NCI-H774 (cell line): Measurements from ENCODE around the gene SLC35B2.
"Not testable (repeated sequence)": the region's sequence is repeated elsewhere in the genome, so short reads cannot be mapped to it uniquely, and the experiment has no call there.

ENCODE experiments used
- DNase-seq: peaks from one replicate; lab custom pipeline; 2025; lab: John Stamatoyannopoulos, UW

The SLC35B2 gene

DNA sequence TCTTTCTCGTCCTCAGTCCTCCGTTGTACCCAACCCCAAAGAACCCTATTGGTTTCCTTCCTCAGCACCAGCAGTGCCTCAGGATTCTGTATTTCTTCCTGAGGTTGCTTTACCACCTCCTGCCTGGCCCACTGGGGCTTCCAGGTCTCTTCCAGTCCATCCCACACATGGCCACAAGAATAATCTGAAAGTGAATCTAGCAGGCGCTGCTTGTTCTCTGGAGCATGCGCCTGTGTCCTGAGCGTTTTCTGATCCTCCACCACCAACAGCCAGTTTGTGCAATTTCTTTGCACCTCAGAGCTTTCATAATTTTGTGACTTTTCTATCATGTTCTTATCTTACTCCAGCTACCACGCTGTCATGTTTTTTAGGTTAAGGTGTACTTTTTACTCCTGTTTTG lies 22.1 kb downstream of the SLC35B2 start:
- no peak for DNase-seq

DNA sequence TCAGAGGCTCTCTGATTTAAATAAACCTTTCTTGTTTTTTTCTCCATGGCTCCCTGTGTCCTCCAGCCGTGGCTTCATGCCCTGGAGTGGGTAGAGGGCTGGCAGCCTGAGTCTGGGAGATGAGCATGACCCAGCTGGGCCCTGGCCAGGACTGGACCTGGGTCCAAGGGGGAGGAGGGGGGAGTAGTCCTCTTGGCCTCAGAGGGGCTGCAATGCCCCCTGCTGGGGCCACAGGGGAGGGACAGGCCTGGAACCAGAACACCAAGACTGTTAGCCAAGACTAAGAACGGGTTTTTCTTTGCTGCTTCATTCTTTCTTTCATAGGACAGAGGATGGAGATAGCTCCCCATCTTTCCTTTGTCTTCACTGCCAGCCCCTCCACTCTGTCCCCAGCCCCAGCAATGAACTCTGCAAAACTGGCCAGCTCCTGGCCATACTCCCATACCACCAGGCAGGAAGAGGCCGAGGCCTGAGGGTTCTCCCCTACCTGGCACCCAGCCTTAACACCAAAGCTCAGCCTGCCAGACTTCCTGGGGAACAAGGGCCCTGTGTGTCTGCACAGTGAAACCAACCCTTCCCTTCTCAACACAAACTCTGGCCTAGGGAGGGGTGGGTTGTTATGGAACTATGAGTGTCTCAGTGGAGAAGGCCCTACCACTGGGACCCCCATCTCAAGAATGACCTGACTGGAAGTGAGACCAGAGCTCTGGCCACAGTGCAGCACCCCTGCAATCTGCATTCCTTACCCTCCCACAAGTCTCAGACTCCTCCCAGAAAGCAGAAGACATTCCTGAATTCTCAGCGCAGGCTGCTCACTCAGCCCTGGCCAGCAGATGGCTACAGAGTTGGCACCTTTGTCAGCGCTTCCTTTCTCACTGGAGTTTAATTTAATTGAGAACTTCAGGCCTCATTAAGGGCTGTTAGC lies 23.0 kb downstream of the SLC35B2 start:
- no peak for DNase-seq

DNA sequence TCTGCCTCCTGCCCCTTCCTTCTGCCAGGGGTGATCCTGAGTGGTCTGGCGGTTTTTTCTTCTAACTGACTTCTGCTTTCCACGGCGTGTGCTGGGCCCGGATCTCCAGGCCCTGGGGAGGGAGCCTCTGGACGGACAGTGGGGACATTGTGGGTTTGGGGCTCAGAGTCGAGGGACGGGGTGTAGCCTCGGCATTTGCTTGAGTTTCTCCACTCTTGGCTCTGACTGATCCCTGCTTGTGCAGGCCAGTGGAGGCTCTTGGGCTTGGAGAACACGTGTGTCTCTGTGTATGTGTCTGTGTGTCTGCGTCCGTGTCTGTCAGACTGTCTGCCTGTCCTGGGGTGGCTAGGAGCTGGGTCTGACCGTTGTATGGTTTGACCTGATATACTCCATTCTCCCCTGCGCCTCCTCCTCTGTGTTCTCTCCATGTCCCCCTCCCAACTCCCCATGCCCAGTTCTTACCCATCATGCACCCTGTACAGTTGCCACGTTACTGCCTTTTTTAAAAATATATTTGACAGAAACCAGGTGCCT lies 23.7 kb downstream of the SLC35B2 start:
- no peak for DNase-seq

DNA sequence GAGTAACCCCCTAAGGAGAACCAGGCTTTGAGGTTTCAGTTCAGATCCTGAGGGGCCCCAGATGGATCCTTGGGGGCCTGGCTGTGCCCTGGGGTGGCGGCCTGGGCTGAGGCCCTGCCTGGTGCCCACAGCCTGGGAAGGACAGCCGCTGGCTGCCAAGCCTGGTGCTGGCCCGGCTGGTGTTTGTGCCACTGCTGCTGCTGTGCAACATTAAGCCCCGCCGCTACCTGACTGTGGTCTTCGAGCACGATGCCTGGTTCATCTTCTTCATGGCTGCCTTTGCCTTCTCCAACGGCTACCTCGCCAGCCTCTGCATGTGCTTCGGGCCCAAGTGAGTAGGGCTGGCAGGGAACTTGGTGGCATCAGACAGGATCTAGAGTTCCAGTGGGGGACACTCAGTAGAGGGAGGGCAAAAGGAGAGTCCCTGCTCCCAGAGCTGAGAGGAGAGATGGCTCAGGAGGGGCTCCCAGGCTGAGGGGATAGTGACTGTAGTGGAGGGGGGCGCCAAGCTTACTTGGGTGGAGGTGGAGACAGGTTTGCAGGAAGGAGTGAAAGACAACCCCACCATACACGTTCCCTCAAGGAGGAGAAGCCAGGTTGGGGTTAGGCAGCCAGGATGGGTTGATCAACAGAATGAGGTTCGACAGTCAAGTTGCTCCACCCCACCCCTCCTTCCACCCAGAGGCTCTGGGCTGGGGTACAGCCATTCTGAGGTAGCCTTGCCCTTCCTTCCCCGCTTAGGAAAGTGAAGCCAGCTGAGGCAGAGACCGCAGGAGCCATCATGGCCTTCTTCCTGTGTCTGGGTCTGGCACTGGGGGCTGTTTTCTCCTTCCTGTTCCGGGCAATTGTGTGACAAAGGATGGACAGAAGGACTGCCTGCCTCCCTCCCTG lies 24.4 kb downstream of the SLC35B2 start:
- no peak for DNase-seq

DNA sequence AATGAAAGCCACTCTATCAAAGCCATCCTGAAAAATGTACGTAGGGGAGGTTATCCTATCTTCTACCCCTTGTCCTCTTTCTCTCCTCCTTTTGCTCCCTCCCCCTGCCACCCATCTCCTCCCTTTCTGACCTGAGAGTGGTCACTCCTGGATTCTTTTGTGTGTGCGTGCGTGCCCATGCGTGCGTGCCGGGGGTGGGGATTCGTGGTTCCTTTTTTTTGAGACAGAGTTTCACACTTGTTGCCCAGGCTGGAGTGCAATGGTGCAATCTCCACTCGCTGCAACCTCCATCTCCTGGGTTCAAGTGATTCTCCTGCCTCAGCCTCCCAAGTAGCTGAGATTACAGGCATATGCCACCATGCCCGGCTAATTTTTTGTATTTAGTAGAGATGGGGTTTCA lies 25.9 kb downstream of the SLC35B2 start:
- DNase-seq, result not testable (repeated sequence)

DNA sequence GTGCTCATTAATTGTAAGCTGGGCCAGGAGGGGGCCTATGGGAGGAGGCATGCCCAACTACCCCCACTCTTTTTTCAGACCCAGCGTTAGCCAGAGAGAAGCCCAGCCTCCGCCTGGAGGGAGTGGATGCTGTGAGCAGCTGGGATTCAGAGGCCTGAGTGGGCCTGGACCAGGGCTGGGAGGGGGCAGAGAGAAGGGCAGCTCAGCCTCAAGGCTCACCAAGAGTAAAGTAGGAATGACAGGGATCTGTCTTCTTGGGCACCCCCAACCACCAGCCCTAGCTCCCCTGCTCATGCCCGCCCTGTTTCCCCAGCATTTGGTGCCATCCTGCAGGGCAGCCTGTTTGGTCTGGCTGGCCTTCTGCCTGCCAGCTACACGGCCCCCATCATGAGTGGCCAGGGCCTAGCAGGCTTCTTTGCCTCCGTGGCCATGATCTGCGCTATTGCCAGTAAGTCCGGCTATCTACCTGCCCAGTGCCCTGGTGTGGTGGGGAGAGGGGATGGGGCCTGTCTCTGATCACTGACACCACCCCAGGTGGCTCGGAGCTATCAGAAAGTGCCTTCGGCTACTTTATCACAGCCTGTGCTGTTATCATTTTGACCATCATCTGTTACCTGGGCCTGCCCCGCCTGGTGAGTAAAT lies 27.2 kb downstream of the SLC35B2 start:
- DNase-seq, result no peak

DNA sequence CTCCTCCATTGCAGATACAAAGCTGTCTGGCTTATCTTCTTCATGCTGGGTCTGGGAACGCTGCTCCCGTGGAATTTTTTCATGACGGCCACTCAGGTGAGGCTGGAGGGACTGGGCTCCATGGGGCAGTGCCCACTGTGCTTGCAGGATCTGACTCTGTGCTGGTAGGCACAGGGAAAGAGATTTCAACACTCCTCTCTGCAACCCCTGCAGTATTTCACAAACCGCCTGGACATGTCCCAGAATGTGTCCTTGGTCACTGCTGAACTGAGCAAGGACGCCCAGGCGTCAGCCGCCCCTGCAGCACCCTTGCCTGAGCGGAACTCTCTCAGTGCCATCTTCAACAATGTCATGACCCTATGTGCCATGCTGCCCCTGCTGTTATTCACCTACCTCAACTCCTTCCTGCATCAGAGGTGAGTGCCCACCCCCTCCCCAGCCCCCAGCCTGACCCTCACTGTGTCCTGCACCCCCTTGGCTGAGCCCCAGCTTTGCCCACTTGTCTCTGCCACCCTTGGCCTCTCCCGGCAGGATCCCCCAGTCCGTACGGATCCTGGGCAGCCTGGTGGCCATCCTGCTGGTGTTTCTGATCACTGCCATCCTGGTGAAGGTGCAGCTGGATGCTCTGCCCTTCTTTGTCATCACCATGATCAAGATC lies 27.8 kb downstream of the SLC35B2 start:
- no peak for DNase-seq

DNA sequence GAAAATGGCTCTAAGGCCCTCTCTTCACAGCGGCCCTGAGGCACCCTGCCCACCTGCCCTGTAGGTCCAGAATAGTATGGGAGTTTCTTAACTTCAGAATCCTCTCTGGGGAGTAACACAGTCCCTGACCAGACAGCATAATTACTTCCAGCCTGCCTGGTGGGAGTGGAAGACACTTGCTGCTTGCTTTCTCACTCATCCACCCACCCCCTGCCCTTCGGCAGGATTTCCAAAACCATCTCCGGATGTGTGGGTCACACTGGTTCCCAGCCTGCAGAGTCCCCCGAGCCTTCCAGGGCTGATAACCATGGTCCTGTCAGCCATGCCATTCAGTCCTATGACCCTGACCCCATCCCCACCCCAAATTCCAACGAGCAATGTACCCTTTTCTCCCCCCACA lies 28.5 kb downstream of the SLC35B2 start:
- no peak for DNase-seq

DNA sequence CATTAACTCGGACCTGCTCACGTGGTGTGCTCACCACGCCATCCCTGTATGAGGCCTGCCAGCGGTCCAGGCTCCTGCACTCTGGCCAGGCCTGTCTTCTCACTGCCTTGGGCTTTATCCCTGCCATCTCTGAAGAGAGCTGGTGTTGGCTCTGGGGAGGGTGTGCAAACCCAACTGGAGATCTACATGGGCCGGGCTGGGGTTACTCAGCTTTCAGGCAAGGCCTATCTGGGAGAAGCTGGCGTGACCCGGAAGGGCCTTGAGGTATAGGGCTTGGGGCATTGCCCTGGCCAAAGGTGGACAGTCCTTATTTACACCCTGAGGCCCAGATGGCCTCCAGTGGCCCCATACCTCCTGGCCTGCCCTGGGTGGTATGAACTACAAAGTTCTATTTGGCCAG lies 28.9 kb downstream of the SLC35B2 start:
- DNase-seq, result no peak

DNA sequence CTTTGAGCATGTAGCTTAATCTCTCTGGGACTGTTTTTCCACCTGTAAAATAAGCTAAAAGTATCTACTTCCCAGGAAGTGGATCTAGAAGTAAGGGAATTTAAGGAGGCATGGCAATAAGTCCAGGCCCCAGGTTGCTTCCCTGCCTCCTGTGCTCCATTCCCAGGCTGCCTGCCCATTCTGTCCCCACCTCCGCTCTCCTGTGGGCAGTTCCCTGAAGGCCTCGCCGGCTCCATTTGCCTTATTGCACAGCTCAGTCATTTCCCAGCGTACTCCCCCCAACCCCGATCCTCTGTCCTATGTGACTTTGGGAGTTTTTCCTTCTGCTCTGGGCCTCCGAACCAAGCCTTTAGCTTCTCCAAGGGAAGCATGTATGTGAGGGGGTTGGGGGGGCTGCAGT lies 29.3 kb downstream of the SLC35B2 start:
- DNase-seq, result no peak

DNA sequence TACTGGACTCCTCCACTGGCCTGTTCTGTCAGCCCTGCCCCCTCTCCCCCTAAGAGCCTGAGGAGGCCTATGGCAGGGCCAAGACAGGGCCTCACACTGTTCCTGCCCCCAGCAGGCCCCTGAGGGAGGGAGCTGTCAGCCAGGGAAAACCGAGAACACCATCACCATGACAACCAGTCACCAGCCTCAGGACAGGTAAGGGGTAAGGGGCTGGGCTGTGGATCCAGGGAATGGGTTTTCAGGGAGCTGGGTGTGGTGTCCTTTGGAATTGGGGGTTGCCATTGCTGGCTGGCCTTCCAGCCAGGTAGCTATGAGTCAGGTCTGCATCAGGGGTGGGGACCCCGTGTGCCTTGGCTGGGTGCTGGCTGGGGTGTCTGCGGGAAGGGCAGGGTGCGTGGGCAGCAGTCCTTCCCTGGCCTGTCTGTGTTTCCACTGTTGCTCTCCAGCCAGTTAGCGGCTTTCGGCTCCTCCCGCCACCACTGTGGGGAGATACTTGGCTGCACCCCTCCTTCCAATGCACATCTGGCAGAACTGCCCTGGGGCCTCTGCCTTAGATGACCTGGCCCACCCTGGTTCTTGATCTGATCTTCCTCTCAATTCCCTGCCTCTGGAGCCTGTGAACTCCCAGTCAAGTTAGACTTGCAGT lies 30.1 kb downstream of the SLC35B2 start:
- no peak for DNase-seq

DNA sequence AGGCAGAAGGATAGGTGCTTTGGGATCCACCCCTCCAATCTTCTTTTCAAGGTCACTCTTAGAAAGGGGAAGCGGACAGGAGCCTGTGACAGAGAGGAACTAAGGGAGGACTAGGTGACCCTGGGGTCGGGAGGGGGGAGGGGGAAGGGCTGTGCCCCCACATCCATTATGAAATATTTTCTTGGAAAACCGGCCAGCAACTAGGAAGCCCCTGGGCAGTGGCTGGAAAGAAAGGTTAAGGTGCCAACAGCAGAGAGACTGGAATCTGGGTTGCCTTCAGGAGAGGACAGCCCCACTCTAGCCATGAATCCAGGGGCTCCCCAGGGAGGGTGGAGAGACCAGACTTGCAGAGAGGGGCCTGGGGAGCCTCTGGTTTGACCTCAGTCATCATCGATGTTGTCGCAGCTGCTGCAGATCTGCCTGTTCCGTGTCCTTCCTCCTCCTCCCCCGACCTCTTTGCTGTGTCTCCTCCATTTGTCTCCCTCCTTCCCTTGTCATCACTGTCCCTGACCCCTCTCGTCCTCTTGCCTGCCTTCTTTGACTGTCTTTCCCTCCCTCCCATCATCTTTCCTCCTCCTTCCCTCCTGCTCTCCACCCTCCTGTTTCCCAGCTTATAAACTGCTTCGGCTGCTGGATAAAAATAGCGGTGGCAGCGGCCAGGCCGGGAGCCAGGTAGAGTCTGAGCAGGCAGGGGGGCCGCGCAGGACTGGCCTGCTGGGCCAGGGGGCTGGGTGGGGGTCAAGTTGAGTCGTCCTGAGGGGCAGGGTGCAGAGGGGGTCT lies 30.8 kb downstream of the SLC35B2 start:
- DNase-seq, result no peak

DNA sequence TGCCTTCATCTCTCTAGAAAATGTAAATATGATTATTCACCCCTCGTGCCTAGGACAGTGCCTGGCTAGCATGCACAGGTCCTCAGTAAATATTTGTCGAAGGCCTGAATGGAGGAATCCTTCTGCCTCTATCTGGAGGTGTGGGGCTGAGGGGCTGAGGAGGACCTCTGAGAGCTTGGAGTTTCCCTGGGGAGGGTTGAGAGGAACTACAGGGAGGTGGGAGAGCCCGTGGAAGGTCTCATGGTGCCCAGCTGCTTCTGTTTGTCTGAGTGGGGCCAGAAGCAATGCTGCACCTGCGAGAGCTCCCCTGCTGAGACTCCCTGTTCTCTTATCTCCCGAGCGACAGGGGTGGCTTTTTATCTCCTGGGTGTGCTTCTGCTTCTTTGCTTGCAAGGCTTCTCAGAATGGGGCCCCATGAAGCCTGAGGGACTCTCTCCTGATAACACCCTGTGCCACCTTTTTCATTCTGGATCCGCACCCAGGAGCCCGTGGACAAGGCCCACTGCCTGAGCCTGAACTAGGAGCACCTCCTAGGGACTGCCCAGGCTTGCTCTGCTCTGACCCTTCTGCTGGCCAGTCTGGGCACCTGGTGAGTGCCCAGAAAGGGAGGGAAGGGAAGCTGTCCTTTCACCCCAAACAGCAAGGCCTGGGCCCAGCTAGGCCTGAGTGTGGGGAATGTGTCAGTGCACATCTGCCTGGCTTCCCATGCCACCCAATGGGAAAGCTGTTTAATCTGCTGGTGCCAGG lies 31.6 kb downstream of the SLC35B2 start:
- no peak for DNase-seq

DNA sequence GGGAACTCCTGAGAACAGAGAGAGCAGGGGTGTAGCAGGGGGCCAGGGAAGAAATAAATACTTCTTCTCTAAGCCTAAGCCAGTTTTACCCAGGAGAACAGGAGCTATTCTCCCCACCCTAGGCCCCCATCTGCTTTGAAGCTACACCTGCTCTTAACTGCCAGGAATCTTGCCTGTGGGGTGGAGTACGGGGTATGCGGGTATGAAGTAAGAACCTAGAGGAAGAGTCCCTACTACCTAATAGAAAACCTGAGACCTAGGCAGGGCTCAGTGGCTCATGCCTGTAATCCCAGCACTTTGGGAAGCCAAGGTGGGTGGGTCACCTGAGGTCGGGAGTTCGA lies 32.4 kb downstream of the SLC35B2 start:
- DNase-seq, result no peak

DNA sequence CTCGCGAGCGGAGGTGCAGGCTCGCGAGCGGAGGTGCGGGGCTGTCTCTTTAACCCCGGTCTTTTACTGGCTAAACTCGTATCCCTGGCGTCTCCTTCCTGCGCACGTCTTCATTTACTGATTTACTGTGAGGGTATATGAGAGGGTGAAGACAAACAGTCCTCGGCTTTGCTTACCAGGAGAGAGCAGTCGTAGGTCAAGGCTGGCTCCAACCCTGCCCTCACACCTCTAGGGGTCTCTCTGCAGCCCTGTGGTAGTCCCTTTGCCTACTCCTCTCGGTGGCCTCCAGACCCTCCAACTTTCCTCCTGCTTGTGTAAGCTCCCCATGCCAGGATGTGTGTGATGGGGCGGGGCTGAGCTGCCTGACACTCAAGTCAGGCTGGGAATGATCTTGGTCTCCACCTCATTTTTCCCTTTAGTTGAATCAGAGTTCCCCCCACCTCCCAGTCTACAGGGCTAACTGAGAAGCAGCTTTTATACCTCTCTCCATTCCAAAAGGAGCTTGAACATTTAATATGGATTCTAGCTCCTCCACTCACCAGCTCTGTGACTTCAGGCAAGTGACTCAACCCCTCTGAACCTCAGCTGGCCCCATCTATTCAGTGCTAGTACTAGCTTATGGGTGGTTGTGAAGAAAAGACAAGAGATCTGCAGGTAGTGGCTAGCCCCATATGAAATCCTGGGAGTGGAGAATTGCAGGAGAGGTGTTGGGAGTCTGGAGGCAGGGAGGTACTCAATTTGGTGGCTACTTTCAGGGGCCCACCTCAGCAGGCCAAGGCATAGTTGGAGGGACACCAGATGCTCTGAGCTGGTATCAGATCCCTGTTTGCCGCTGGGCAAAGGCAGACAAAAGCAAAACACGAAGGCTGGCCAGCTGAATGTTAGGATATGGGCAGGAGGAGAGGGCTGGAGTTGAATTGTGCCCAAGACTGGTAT lies 33.0 kb downstream of the SLC35B2 start:
- DNase-seq, result no peak

DNA sequence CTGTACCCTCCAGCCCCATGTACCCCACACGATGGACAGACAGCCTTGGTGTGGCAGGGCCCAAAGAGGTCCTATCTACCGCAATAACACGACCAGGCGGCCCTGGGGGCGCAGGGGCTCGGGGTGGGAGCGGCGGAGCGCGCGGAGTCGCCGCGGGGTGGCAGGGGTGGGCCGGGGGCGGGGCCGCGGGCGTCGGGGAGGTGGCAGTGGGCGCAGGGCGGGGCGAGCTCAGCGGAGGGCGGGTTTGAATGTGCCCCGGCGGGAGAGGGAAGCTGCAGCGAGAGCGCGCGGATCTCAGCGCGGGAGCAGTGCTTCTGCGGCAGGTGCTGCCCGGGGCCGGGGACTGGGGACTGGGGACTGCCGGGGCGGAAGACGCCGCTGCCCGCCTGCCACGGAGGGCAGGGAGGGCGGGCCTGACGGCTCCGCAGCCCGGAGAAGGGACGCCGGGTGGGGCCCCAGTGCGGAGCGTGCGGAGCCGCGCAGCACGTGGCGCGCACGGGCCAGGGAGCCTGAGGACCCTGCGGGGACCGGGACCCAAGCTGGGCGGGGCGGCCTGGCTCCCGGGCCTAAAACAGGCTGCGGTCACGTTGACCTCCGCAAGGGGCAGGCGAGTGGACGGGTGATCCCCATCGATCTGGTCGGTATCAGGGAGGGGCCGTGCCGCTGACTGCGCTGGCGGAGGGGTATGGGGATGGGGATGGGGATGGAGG lies 33.9 kb downstream of the SLC35B2 start, which contains the start of gene SLC29A1:
Gene SLC29A1 (plus strand): TSS at position 277 of the 710 bp plus-strand sequence. CDS start 3,719 bp downstream, outside the sequence.
- DNase-seq, result peak; percentile 58

DNA sequence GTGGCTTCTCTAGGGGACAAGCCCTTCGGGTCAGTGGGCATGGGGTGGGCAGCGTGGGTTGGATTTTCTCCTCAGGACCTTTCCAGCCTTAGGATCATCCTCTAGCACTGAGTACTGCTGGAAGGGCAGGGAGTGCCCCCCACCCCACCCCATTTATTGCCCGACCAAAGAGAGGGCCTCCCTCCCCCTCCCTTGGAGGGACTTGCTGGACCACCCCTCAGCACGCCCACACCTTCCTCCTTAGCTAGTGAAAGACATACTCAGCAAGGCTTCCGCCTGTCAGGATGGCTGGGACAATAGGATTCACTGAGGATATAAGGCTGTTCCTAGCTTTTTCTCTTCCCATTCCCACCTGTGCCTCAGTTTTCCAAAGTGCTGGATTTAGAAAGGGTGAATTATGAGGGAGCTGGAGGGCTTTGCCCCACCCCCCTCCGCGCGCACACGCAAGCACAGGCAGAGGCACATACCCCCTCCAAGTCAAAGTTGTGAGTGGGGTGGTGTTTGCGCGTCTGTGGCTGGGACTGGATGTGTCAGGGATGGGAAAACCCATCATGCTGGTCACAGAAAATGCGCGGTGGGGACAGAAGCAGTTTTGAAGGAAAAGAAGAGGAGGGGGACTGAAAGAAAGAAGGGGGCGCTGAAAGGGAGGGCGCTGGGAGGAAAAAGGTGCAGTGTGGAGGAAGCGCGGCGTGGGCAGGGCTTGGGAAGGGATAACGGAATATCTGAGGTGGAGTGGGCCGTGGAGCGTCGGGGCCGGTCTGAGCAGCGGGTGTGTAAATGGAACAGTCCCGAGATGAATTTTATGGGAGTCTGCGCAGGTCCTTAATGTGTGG lies 34.6 kb downstream of the SLC35B2 start:
- DNase-seq, result no peak
